ENCODE data around the gene DUSP5.

DUSP5 gene

GRCh38 chr10:110480387-110480786 is 17.3 kb upstream of the DUSP5 start:
- DNase-seq (ENCODE audit: low read depth, low spot score): no peak

- no peak for DNase-seq (ENCODE audit: low read depth, low spot score)
Observed at GRCh38 chr10:110481919-110482318, 15.8 kb upstream of the DUSP5 start.

- DNase-seq (ENCODE audit: low read depth, low spot score): no peak
Observed at GRCh38 chr10:110483633-110484032, 14.1 kb upstream of the DUSP5 start.

GRCh38 chr10:110485541-110485940 is 12.2 kb upstream of the DUSP5 start:
- DNase-seq (ENCODE audit: low read depth, low spot score): no peak

GRCh38 chr10:110486680-110487410 is 10.9 kb upstream of the DUSP5 start:
- no peak for DNase-seq (ENCODE audit: low read depth, low spot score)

GRCh38 chr10:110487411-110488331 is 10.0 kb upstream of the DUSP5 start:
- DNase-seq (ENCODE audit: low read depth, low spot score): no peak

GRCh38 chr10:110488332-110488681 is 9.4 kb upstream of the DUSP5 start:
- DNase-seq (ENCODE audit: low read depth, low spot score): no peak

- no peak for DNase-seq (ENCODE audit: low read depth, low spot score)
Observed at GRCh38 chr10:110488940-110489339, 8.8 kb upstream of the DUSP5 start.

- DNase-seq (ENCODE audit: low read depth, low spot score): no peak
Observed at GRCh38 chr10:110490640-110491039, 7.1 kb upstream of the DUSP5 start.

- no peak for DNase-seq (ENCODE audit: low read depth, low spot score)
Observed at GRCh38 chr10:110491346-110491745, 6.4 kb upstream of the DUSP5 start.

- DNase-seq (ENCODE audit: low read depth, low spot score): no peak
Observed at GRCh38 chr10:110492069-110492822, 5.5 kb upstream of the DUSP5 start.

- DNase-seq (ENCODE audit: low read depth, low spot score): no peak
Observed at GRCh38 chr10:110493832-110494426, 3.8 kb upstream of the DUSP5 start.

- DNase-seq (ENCODE audit: low read depth, low spot score): no peak
Observed at GRCh38 chr10:110494532-110494931, 3.2 kb upstream of the DUSP5 start.

- DNase-seq (ENCODE audit: low read depth, low spot score): peak; percentile 86
Observed at GRCh38 chr10:110495731-110496552, 1.8 kb upstream of the DUSP5 start.

- DNase-seq (ENCODE audit: low read depth, low spot score): no peak
Observed at GRCh38 chr10:110496553-110497437, 912 bp upstream of the DUSP5 start.

- no peak for DNase-seq (ENCODE audit: low read depth, low spot score)
Observed at GRCh38 chr10:110498087-110498981, 627 bp downstream of the DUSP5 start.

GRCh38 chr10:110498982-110499795 is 1.5 kb downstream of the DUSP5 start:
- no peak for DNase-seq (ENCODE audit: low read depth, low spot score)

All from brain pericyte (primary cell).